Fibroblast of the aortic adventitia (primary cell): Measurements from ENCODE around the gene DMD. TPM values are rescaled to one million over a fixed set of nuclear protein-coding genes. Genes with fewer than 3 reads are reported as not detected.

Experiments
- DNase-seq: peaks from one replicate; pipeline ENCODE4 v3.0.0-alpha.2; 2010; ENCODE audit warnings: low read depth
- H3K4me3 ChIP-seq: 2 replicates; pipeline ENCODE4 v1.5.1; 2011; ENCODE audit warnings: low read depth, mild to moderate bottlenecking, control low read depth, low read length, moderate library complexity
- total RNA-seq: library from RNA; depleted of rRNA; stranded (reverse); fragments of >200 nt; gene quantifications from 2 replicates; pipeline ENCODE4 v1.2.3, GENCODE V29; 2012; ENCODE audit warnings: low replicate concordance
- TF ChIP-seq, protein P1 (sequence below): IDR thresholded peaks from 2 replicates; pipeline ENCODE4 v1.5.1; 2011; ENCODE audit warnings: mild to moderate bottlenecking, low read length, control low read depth, inconsistent platforms; ENCODE audit not compliant: insufficient read depth

The DMD gene
- total RNA-seq, 1 donor: 10.3 TPM

DNA sequence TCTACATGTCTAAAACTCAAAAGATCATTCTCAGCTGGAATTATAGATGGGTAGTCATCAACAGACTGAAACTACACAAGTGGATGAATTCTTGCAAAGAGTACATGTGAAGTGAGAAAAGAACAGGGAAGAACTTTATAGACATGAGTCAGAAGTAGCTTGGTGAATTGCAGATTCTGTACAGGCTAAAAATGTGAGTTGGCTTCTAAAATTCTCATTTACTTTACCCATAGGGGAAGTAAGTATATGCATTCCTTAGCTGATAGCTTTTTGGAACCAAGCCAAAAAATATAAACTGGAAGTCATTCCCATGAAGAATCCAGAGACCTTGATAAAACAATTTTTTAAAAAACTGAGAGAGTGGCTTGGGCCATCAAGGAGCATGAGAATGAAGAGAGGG lies 1555.3 kb downstream of the DMD start:
- peak; percentile 2 for DNase-seq
- no peak overlapping the region for H3K4me3 ChIP-seq
- TF ChIP-seq, protein P1, sequence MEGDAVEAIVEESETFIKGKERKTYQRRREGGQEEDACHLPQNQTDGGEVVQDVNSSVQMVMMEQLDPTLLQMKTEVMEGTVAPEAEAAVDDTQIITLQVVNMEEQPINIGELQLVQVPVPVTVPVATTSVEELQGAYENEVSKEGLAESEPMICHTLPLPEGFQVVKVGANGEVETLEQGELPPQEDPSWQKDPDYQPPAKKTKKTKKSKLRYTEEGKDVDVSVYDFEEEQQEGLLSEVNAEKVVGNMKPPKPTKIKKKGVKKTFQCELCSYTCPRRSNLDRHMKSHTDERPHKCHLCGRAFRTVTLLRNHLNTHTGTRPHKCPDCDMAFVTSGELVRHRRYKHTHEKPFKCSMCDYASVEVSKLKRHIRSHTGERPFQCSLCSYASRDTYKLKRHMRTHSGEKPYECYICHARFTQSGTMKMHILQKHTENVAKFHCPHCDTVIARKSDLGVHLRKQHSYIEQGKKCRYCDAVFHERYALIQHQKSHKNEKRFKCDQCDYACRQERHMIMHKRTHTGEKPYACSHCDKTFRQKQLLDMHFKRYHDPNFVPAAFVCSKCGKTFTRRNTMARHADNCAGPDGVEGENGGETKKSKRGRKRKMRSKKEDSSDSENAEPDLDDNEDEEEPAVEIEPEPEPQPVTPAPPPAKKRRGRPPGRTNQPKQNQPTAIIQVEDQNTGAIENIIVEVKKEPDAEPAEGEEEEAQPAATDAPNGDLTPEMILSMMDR: no peak

GRCh38 chrX:31653422-31653821 lies 1557.9 kb downstream of the DMD start:
- H3K4me3 ChIP-seq: no peak overlapping the region
- DNase-seq: no peak
- TF ChIP-seq, protein P1: no peak

DNA sequence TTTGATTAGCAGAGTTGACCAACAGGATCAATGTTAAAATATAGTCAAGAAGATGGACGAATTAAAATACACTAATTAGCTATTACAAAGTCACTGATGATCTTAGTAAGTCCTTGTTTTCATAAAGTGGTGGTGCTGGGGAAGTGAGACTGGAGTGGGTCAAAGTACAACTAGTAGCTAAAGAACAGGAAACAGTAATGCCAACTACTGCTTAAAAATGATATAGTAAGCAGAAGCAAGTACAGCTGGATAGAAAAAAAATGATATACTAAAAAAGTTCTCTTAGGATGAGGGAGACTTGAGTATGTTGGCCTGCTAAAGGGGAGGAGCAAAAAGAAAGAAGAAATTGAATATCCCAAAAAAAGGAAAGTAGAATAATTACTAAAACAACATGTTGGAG lies 1558.7 kb downstream of the DMD start:
- no peak for DNase-seq
- TF ChIP-seq, protein P1: no peak
- no peak overlapping the region for H3K4me3 ChIP-seq

GRCh38 chrX:31649201-31649600 lies 1562.1 kb downstream of the DMD start:
- no peak for DNase-seq
- H3K4me3 ChIP-seq: no peak overlapping the region
- TF ChIP-seq, protein P1: no peak

DNA sequence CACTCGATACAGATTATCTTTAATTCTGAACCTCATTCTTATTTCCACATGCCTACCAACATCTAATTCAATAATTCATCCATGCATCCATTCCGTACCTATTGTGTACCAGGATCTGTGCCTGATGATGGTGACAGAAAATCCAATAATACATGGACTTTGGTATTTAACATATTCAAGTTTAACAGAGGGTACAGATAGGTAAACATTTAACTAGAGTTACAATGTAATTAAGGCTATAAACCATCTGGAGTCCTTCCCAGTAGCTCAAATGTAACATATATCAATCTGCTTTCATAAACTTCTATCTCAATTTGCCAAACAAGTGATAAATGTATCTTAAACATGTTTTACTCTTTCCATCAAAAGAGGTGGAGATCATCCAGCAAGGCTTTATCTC lies 1578.0 kb downstream of the DMD start:
- no peak for DNase-seq
- TF ChIP-seq, protein P1: no peak
- no peak overlapping the region for H3K4me3 ChIP-seq

DNA sequence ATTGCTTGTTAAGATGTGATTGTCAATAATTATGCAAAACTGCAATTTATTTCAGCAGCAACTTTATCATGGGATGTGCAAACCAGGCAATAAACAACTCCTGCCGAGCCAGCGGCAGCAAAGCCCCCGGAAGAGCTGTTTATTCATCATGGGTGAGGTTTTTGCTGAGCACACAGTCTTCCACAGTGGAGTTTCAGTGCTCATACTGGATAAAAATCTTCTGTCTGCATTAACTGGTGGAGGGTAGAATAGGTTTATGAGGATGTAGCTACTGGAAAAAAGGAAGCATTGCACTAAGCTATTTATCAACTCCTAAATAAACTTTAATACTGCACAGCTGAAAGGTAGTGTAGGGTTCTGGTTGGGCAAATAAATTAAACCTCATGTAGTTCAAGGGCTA lies 1582.2 kb downstream of the DMD start:
- TF ChIP-seq, protein P1: no peak
- DNase-seq: no peak
- no peak overlapping the region for H3K4me3 ChIP-seq

- no peak overlapping the region for H3K4me3 ChIP-seq
- TF ChIP-seq, protein P1: no peak
- peak; percentile 72 for DNase-seq
Observed at GRCh38 chrX:31609130-31609529, 1602.2 kb downstream of the DMD start.
